ENCODE data around the gene ELANE.

The ELANE gene

DNA sequence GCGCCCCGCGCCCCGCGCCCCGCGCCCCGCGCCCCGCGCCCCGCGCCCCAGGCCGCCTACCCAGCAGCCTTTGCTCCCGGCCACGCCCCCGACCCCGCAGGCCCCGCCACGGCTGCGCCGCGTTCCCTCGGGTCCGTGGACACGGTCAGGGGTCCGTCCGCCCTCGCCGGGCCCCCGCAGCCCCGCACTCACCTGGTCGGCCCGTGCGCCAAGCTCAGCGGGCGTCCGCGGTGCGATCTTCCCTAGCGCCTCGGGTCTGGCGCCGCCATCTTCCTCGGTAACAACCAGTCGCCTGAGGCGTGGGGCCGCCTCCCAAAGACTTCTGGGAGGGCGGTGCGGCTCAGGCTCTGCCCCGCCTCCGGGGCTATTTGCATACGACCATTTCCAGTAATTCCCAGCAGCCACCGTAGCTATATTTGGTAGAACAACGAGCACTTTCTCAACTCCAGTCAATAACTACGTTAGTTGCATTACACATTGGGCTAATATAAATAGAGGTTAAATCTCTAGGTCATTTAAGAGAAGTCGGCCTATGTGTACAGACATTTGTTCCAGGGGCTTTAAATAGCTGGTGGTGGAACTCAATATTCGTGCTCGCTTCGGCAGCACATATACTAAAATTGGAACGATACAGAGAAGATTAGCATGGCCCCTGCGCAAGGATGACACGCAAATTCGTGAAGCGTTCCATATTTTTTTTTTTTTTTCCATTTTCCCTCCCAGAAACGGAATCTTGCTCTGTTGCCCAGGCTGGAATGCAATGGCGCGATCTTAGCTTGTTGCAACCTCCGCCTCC, 41.0 kb downstream of the ELANE start, which contains the start of the genes MED16 and RNU6-9:
TSS of gene MED16 (minus strand) at position 294 of the 796 bp plus-strand sequence. CDS start 2,056 bp downstream, outside the sequence.
TSS of gene RNU6-9 (plus strand) at position 591 of the 796 bp plus-strand sequence.
- TF ChIP-seq, protein P1, sequence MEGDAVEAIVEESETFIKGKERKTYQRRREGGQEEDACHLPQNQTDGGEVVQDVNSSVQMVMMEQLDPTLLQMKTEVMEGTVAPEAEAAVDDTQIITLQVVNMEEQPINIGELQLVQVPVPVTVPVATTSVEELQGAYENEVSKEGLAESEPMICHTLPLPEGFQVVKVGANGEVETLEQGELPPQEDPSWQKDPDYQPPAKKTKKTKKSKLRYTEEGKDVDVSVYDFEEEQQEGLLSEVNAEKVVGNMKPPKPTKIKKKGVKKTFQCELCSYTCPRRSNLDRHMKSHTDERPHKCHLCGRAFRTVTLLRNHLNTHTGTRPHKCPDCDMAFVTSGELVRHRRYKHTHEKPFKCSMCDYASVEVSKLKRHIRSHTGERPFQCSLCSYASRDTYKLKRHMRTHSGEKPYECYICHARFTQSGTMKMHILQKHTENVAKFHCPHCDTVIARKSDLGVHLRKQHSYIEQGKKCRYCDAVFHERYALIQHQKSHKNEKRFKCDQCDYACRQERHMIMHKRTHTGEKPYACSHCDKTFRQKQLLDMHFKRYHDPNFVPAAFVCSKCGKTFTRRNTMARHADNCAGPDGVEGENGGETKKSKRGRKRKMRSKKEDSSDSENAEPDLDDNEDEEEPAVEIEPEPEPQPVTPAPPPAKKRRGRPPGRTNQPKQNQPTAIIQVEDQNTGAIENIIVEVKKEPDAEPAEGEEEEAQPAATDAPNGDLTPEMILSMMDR (IDR thresholded peaks at IDR 0.05; ENCODE audit: control insufficient read depth, extremely low read depth, insufficient read depth) = no peak

DNA sequence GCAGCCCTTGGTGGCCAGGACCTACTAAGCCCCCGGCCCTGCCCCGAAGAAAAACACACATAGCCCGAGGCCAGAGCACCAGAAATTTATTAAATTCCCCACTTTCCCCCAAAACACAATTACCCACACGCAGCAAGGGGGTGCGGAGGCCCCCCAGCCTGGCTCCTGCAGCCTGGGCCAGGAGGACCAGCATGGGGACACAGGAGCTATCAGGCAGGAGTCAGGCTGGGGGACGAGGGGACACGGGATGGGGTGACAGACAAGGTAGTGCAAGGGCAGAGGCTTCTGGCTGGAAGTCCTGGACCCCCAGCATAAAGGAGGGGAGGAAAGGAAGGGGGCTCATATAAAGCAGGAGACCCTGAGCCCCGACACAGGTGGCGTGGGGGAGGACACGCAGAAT, 44.3 kb downstream of the ELANE start:
- no peak overlapping the region for H3K4me3 ChIP-seq (ENCODE audit: low read depth, low read length)
- DNase-seq (ENCODE audit: low read depth) = no peak
- TF ChIP-seq, protein P1 (IDR thresholded peaks at IDR 0.05; ENCODE audit: control insufficient read depth, extremely low read depth, insufficient read depth) = no peak

More for the DNA sequence above, 41.0 kb downstream of the ELANE start, which contains the start of the genes MED16 and RNU6-9:
- peak within 1 kb of the TSS; percentile 88 for H3K4me3 ChIP-seq (ENCODE audit: low read depth, low read length)
- DNase-seq (ENCODE audit: low read depth) = peak; percentile 75

DNA sequence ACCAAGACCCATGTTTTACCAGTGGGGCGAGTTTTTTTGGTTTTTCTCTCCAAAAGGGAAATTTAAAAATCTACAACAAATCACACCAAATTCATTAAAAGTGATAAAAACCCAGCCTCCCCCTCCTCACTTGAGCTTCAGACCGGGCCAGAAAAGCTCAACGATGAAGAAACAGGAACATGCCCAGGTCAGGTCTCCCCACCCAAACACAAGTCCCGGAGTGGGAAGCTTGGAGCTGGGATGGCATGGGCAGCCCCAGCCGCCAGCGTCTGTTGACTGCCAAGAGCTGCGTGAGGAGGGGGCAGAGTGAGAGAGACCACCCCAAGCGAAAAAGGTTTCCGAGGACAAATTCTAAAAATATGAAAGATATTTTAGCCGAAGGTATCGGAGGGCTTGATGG, 44.9 kb downstream of the ELANE start:
- DNase-seq (ENCODE audit: low read depth) = no peak
- TF ChIP-seq, protein P1 (IDR thresholded peaks at IDR 0.05; ENCODE audit: control insufficient read depth, extremely low read depth, insufficient read depth) = no peak
- no peak overlapping the region for H3K4me3 ChIP-seq (ENCODE audit: low read depth, low read length)

DNA sequence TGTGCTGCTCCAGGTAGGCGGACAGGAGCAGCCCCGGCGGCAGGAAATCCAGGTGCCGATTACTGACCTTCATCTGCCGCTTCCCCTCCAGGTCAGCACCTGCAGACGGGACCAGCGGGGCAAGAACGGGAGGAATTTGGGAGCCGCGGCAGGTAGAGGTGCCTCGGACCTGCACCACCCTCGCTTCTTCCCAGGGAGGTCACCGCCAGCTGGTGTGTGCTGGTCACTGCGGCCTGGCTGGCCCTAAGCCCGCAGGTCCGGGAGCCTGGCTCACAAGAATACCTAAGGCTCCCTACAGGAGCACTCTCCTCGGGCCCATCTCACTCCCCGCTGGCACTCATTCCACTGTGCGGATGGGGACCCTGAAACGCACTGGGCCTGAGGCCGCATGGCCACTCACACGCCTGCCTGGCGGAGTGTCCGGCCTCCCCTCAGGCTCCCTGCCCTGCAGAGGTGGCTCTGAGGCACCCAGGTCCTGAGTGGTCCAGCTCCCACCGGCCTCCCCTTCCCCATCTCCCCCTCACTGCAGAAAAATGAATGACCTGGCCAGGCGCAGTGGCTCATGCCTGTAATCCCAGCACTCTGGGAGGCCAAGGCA, 45.4 kb downstream of the ELANE start:
- no peak for DNase-seq (ENCODE audit: low read depth)
- TF ChIP-seq, protein P1 (IDR thresholded peaks at IDR 0.05; ENCODE audit: control insufficient read depth, extremely low read depth, insufficient read depth) = no peak
- no peak overlapping the region for H3K4me3 ChIP-seq (ENCODE audit: low read depth, low read length)

DNA sequence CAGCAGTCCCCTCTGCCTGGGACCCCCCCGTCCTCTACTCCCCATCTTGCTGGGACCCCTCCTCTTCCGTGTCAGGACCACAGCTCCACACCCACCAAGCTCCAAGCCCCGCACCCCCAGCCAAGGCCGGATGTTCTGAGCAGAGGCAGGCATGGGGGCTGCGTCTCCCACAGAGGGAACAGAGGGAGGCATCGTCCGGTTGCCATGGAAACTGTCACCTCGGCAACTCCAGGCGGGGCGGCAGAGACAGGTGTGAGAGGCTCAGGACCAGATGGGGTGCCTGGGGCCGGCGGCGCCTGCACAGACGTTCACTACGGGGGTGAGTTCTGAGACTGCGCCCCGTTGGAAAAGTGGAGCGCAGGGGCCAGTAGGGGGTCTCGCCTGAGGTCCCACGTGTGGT, 46.6 kb downstream of the ELANE start:
- no peak for DNase-seq (ENCODE audit: low read depth)
- TF ChIP-seq, protein P1 (IDR thresholded peaks at IDR 0.05; ENCODE audit: control insufficient read depth, extremely low read depth, insufficient read depth) = no peak
- no peak overlapping the region for H3K4me3 ChIP-seq (ENCODE audit: low read depth, low read length)

DNA sequence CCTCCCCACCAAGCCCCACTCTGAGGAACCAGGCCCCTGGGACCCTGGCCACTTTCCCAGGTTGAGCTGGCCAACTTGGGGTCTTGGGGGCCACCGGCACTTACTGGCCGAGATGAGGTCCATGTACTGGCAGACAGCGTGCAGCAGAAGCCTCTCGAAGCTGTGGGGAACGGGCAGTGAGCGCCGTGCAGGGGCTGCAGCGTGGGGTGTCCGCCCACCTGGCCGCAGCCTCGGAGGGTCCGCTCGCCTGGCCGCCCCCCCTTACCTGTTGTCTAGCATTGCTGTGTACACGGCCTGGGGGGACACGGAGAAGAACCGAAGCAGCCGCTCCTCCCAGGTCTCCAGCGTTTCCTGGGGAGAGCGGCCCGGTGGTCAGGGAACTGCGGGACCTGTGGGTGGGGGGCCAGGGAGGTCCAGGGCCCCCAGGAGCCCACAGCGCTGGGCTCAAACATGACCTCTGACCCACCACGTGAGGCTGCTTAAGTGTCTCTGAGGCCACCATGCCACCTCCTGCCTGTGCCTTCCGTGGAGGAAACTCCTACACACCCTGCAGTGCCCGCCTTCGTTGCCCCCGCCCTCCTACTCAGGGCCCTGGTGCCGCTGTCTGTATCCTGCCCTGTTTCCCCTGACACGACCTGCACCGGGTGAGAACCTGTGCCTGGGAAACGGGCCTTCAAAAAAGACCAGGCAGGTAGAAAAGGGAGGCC, 47.4 kb downstream of the ELANE start:
- TF ChIP-seq, protein P1 (IDR thresholded peaks at IDR 0.05; ENCODE audit: control insufficient read depth, extremely low read depth, insufficient read depth) = no peak
- DNase-seq (ENCODE audit: low read depth) = no peak

More for the DNA sequence above, 47.4 kb downstream of the ELANE start:
- no peak overlapping the region for H3K4me3 ChIP-seq (ENCODE audit: low read depth, low read length)
